K562 (cell line): ENCODE results near the gene ACTG2. TPM values are rescaled to one million over a fixed set of nuclear protein-coding genes. Genes with fewer than 3 reads are reported as not detected.
A peak's percentile ranks its signal among the peaks of the same experiment; 100 is the strongest.

ENCODE experiments used
- ATAC-seq: fragments of 200-7000 bp; cut with Tn5 transposase; 3 replicates; pipeline ENCODE4 v1.9.1; 2020; ENCODE audit warnings: moderate library complexity
- BruUV-seq: library from RNA; stranded (reverse); fragments of 400-500 nt; replicated peaks from 2 replicates; lab custom pipeline; 2021; lab: Mats Ljungman, UMichigan
- CTCF ChIA-PET: fragments of 300-600 bp; formaldehyde crosslinking; extraction: SDS; loops from one replicate; lab custom pipeline; 2021; ENCODE audit warnings: low intra/inter-chr PET ratio; lab: Yijun Ruan, JAX
- POLR2A ChIA-PET: fragments of 300-600, 350-650 bp; sonication (Branson Sonifier 250); formaldehyde crosslinking; extraction: SDS; loops from one replicate; lab custom pipeline; 2021; ENCODE audit warnings: antibody characterized with exemption, inconsistent platforms; lab: Yijun Ruan, JAX
- DNase-seq, 4 experiments: peaks; one replicate each; pipeline versions ENCODE4 v3.0.0 to v3.0.0-alpha.2; 2011 to 2018; ENCODE audit warnings: low spot score in 3 of 4, mixed read lengths in 3 of 4; ENCODE audit errors: extremely low read depth in 1 of 4
- FAIRE-seq: peaks from 2 replicates; lab custom pipeline; 2011; peaks lifted over from hg19 to GRCh38; lab: Jason Lieb, UNC
- H2AFZ ChIP-seq: 2 replicates; pipeline ENCODE4 v1.6.0; 2011; ENCODE audit warnings: low read depth, low read length, control low read depth, inconsistent platforms
- H3K27ac ChIP-seq: fragments of 200-600 bp; 3 replicates; pipeline ENCODE4 v1.8.0; 2011; ENCODE audit warnings: low read depth, mild to moderate bottlenecking, control low read depth, inconsistent platforms, low read length, moderate library complexity, mixed read lengths; ENCODE audit errors: extremely low read depth
- H3K27me3 ChIP-seq, 2 experiments: fragments of 300-600 bp in 1 of 2; 2 replicates in 1 of 2; 3 replicates in 1 of 2; pipeline versions ENCODE4 v1.6.0 to v1.8.0; 2011; ENCODE audit warnings: inconsistent platforms in 2 of 2, low read length in 2 of 2, mild to moderate bottlenecking in 1 of 2, mixed read lengths in 1 of 2, moderate library complexity in 1 of 2; ENCODE audit not compliant: control insufficient read depth in 2 of 2, insufficient read depth in 2 of 2
- H3K36me3 ChIP-seq: fragments of 300-600 bp; 3 replicates; pipeline ENCODE4 v1.8.0; 2011; ENCODE audit warnings: mild to moderate bottlenecking, low read length, inconsistent platforms; ENCODE audit not compliant: control insufficient read depth, insufficient read depth
- H3K4me1 ChIP-seq, 2 experiments: fragments of 200-600 bp in 1 of 2; replicated peaks in 1 of 2; 2 replicates in 1 of 2; 3 replicates in 1 of 2; pipeline versions ENCODE4 v1.5.1 to v1.8.0; 2011; ENCODE audit warnings: inconsistent platforms in 2 of 2, low read length in 2 of 2, mild to moderate bottlenecking in 1 of 2, mixed read lengths in 1 of 2, moderate library complexity in 1 of 2; ENCODE audit not compliant: control insufficient read depth in 2 of 2, insufficient read depth in 2 of 2
- H3K4me2 ChIP-seq: 2 replicates; pipeline ENCODE4 v1.6.1; 2011; ENCODE audit warnings: low read length, control low read depth, inconsistent platforms, mixed read lengths; ENCODE audit not compliant: insufficient read depth
- H3K4me3 ChIP-seq: fragments of 200-600 bp; sonication (generic), shearing (Covaris generic); 2 replicates; pipeline ENCODE4 v1.5.1; 2016; ENCODE audit warnings: control low read depth, inconsistent platforms
- H3K79me2 ChIP-seq: fragments of 200-600 bp; 3 replicates; pipeline ENCODE4 v1.8.0; 2011; ENCODE audit warnings: low read length, inconsistent platforms; ENCODE audit not compliant: control insufficient read depth, insufficient read depth
- H3K9ac ChIP-seq, 2 experiments: 2 replicates each; pipeline versions ENCODE4 v1.6.0 to v1.6.1; 2011; ENCODE audit warnings: low read depth in 2 of 2, low read length in 2 of 2, control low read depth in 1 of 2, inconsistent platforms in 1 of 2, mild to moderate bottlenecking in 1 of 2, mixed read lengths in 1 of 2; ENCODE audit not compliant: insufficient read depth in 1 of 2
- H3K9me1 ChIP-seq: one replicate; pipeline ENCODE4 v1.6.0; 2011; ENCODE audit warnings: inconsistent platforms, mild to moderate bottlenecking, low read length, moderate library complexity; ENCODE audit not compliant: control insufficient read depth, insufficient read depth
- H3K9me3 ChIP-seq: replicated peaks from 2 replicates; pipeline ENCODE4 v1.5.1; 2011; ENCODE audit warnings: low read depth, low read length, inconsistent platforms; ENCODE audit not compliant: control insufficient read depth, insufficient read depth
- H4K20me1 ChIP-seq: replicated peaks from 2 replicates; pipeline ENCODE4 v1.6.1; 2011; ENCODE audit warnings: low read length, inconsistent platforms, mixed read lengths; ENCODE audit not compliant: control insufficient read depth, insufficient read depth
- CBX2 ChIP-seq: fragments of 200-600 bp; sonication (generic); IDR thresholded peaks from one replicate; pipeline ENCODE4 v1.6.1; 2012; ENCODE audit warnings: mild to moderate bottlenecking, low read length, inconsistent platforms; ENCODE audit not compliant: insufficient read depth, poor library complexity, severe bottlenecking
- E4F1 ChIP-seq: fragments of 250-450 bp; sonication (Bioruptor Pico); IDR thresholded peaks from 2 replicates; pipeline ENCODE4 v1.5.0; 2021; ENCODE audit warnings: mild to moderate bottlenecking, borderline replicate concordance
- FOXA1 ChIP-seq: fragments of 450-650 bp; IDR thresholded peaks from 2 replicates; pipeline ENCODE4 v1.6.1; 2016; ENCODE audit warnings: mild to moderate bottlenecking, borderline replicate concordance
- HNRNPK ChIP-seq: fragments of 200-400 bp; formaldehyde crosslinking; IDR thresholded peaks from one replicate; pipeline ENCODE4 v1.6.1; 2018; ENCODE audit warnings: mild to moderate bottlenecking, low read depth, low read length; ENCODE audit not compliant: poor library complexity, severe bottlenecking
- KAT7 ChIP-seq: sonication (generic); formaldehyde crosslinking; IDR thresholded peaks from 2 replicates; pipeline ENCODE4 v1.8.0; 2022; ENCODE audit warnings: missing genetic modification reagents, mild to moderate bottlenecking, borderline replicate concordance
- NFIX ChIP-seq: fragments of 250-450 bp; sonication (Bioruptor Pico); IDR thresholded peaks from 2 replicates; pipeline ENCODE4 v1.4.0; 2020; ENCODE audit warnings: low read depth, mild to moderate bottlenecking, moderate library complexity
- PHTF2 ChIP-seq: fragments of 250-450 bp; sonication (Bioruptor Pico); IDR thresholded peaks from 2 replicates; pipeline ENCODE4 v1.5.0; 2021; ENCODE audit warnings: mild to moderate bottlenecking
- RBFOX2 ChIP-seq: fragments of 200-400 bp; formaldehyde crosslinking; IDR thresholded peaks from 2 replicates; pipeline ENCODE4 v1.6.1; 2017; ENCODE audit warnings: low read depth, mild to moderate bottlenecking, low read length, moderate library complexity
- TCFL5 ChIP-seq: fragments of 250-450 bp; sonication (Bioruptor Pico); conservative IDR thresholded peaks from 2 replicates; pipeline ENCODE4 v1.6.1; 2021; ENCODE audit warnings: mild to moderate bottlenecking, moderate library complexity, matching md5 sums
- U2AF2 ChIP-seq: fragments of 200-400 bp; formaldehyde crosslinking; optimal IDR thresholded peaks from 2 replicates; pipeline ENCODE3; 2017; ENCODE audit warnings: low read depth, mild to moderate bottlenecking, low read length
- ZNF146 ChIP-seq: IDR thresholded peaks from one replicate; pipeline ENCODE4 v1.6.1; 2018; ENCODE audit warnings: missing compliant biosample characterization; ENCODE audit not compliant: unreplicated experiment
- ZNF408 ChIP-seq: fragments of 250-450 bp; sonication (Bioruptor Pico); IDR thresholded peaks from 2 replicates; pipeline ENCODE4 v1.4.0; 2020; ENCODE audit warnings: low read depth, mild to moderate bottlenecking, moderate library complexity
- ZNF639 ChIP-seq, 2 experiments: fragments of 200-800 bp in 1 of 2; sonication (Bioruptor generic) in 1 of 2; sonication (generic) in 1 of 2; formaldehyde crosslinking in 1 of 2; IDR thresholded peaks in 1 of 2; conservative IDR thresholded peaks in 1 of 2; 2 replicates each; pipeline versions ENCODE4 v1.5.0 to v1.6.1; 2016 to 2020; ENCODE audit warnings: missing compliant biosample characterization in 1 of 2, missing genetic modification characterization in 1 of 2, missing genetic modification reagents in 1 of 2
- WGBS: fragments of 100-300 bp; shearing (Covaris generic); methylation state at CpG from one replicate; pipeline ENCODE4 v1.1.6; 2016; ENCODE audit warnings: low coverage, mixed read lengths; ENCODE audit not compliant: insufficient coverage; ENCODE audit errors: missing lambda C conversion rate; 5-methylcytosine and 5-hydroxymethylcytosine counted together
- in situ Hi-C: fragments of 300-500 bp; cut with MboI; formaldehyde crosslinking; loops from 4 replicates; pipeline ENCODE4 v1.15.0; 2018; ENCODE audit warnings: inconsistent platforms, mixed read lengths
- intact Hi-C: fragments of 100-400 bp; cut with micrococcal nuclease; formaldehyde crosslinking; loops from 2 replicates; pipeline ENCODE4 v1.14.2; 2022
- polyA plus RNA-seq, 8 experiments: library from polyadenylated mRNA; depleted of rRNA in 4 of 8; stranded (reverse) in 5 of 8; unstranded in 3 of 8; fragments of >200 nt; fragmentation: Nextera tagmentation in 2 of 8; fragmentation: Illumina TruSeq in 1 of 8; extraction: Ambion mirVana in 2 of 8; extraction: Trizol in 1 of 8; gene quantifications; 2 replicates each; pipeline versions ENCODE4 v1.2.1 to v1.2.3, GENCODE V29; 2011 to 2014; ENCODE audit warnings: inconsistent platforms in 1 of 8, missing spikeins in 1 of 8
- total RNA-seq, 7 experiments: library from RNA; depleted of rRNA in 6 of 7; stranded (reverse); fragments of >200 nt in 6 of 7; fragmentation: Illumina TruSeq in 2 of 7; extraction: Trizol in 2 of 7; gene quantifications; 2 replicates each; pipeline versions ENCODE4 v1.2.1 to v1.2.3, GENCODE V29; 2011 to 2021; ENCODE audit warnings: low replicate concordance in 1 of 7
- TF ChIP-seq, protein P1 (sequence below): fragments of 250-450 bp; sonication (Bioruptor Pico); IDR thresholded peaks from 2 replicates; pipeline ENCODE4 v1.8.0; 2022; ENCODE audit warnings: inconsistent platforms, mild to moderate bottlenecking, moderate library complexity, borderline replicate concordance

The ACTG2 gene
- total and polyA plus RNA-seq, 9 of the 15 experiments (the other 6 are each of a cell fraction or from before 2014, with no cell fraction given), result 0.06 to 0.60 TPM; not detected in 7

DNA sequence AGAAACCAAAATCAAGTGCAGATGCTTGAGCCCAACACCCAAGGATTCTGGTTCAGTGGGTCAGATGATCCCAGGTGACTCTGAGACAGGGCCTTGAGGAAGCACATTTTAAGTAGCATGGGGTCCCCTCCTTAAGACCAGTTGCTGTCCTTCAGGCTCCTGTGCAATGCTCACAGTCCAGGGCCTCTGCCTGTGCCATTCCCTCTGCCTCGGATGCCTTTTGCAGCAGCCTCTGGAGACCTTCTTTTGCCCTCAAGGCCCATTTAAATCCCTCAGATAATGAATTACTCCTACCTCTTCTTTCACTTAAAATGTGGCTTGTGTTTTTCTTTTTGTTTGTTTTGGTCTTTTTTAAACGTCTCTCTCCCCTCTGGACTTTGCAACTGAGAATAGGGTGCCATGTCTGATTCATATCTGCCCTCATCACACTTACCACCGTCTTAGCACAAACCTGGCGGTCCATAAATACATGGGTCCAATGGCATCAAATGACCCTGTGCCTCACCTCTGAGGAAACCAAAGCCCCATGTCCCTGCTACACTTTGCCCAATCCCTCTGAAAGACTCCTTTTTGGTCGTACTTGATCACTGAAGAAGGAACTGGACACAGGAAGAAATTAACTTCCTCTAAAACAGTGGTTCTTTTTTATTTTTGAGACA, 14.2 kb downstream of the ACTG2 start:
- no peak for FAIRE-seq
- in situ Hi-C loops, result no loop called here
- Histone ChIP-seq H3K79me2 (no peaks in the 10 kb centered on the region), H3K4me2 (no peak overlapping the region), H3K4me3 (no peak overlapping the region), H4K20me1 (no peaks in the 10 kb centered on the region), H2AFZ (peak overlapping the region; percentile 3; the same call in 1 of the 2 replicates), H3K27ac (no peak overlapping the region), H3K4me1 (no peaks in the 10 kb centered on the region; a peak in 1 of 5 replicates), H3K36me3 (no peaks in the 10 kb centered on the region), H3K27me3 (no peaks in the 10 kb centered on the region; a peak in 1 of 5 replicates), H3K9me1 (no peaks in the 10 kb centered on the region), H3K9ac (peak overlapping the region in 1 of 2 experiments; percentile 16; a peak in 1 of 4 replicates)
- intact Hi-C loops, result loop anchor here (5.0 kb wide), 1 partner anchor 215 kb away; no protein-coding TSS in a partner anchor
- no peak for ATAC-seq
- POLR2A ChIA-PET, result interaction anchor here (1.5 to 1.6 kb wide), 2 partner anchors 10 to 14 kb away, joined by 3 to 8 read pairs; no protein-coding TSS in a partner anchor
- BruUV-seq, result no TSS peak
- DNase-seq, result no peak
- 41% methylated on average over 5 of the region's 5 CpGs for WGBS
- CTCF ChIA-PET, result interaction anchor here (0.7 kb wide), 1 partner anchor 80 kb away, joined by 3 read pairs; no protein-coding TSS in a partner anchor
- TF ChIP-seq CBX2, result no peak
- TF ChIP-seq PHTF2 (CRISPR knock-in tag), result no peak
- TF ChIP-seq NFIX (CRISPR knock-in tag), result no peak
- no peak for TF ChIP-seq ZNF146 (CRISPR knock-in tag)
- no peak for TF ChIP-seq KAT7
- no peak for TF ChIP-seq TCFL5 (CRISPR knock-in tag)
- no peak for TF ChIP-seq E4F1 (CRISPR knock-in tag)
- TF ChIP-seq FOXA1, result no peak
- no peak for TF ChIP-seq HNRNPK
- TF ChIP-seq, protein P1, sequence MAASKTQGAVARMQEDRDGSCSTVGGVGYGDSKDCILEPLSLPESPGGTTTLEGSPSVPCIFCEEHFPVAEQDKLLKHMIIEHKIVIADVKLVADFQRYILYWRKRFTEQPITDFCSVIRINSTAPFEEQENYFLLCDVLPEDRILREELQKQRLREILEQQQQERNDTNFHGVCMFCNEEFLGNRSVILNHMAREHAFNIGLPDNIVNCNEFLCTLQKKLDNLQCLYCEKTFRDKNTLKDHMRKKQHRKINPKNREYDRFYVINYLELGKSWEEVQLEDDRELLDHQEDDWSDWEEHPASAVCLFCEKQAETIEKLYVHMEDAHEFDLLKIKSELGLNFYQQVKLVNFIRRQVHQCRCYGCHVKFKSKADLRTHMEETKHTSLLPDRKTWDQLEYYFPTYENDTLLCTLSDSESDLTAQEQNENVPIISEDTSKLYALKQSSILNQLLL, result no peak
- no peak for TF ChIP-seq RBFOX2
- TF ChIP-seq ZNF639 (CRISPR knock-in tag; conservative IDR thresholded peaks at IDR 0.05 in 1 of 2, IDR thresholded peaks at IDR 0.05 in 1 of 2), result no peak
- TF ChIP-seq U2AF2, result no peak
- no peak for TF ChIP-seq ZNF408 (CRISPR knock-in tag)
- TF ChIP-seq, all 486 proteins: peak for 0
- H3K9me3 ChIP-seq, result no peaks in the 10 kb centered on the region
